IMR-90 (cell line): ENCODE data around the gene CFAP298. TPM values are rescaled to one million over a fixed set of nuclear protein-coding genes. Genes with fewer than 3 reads are reported as not detected.
"Not testable (repeated sequence)": the region's sequence is repeated elsewhere in the genome, so short reads cannot be mapped to it uniquely, and the experiment has no call there.

ENCODE experiments used
- ATAC-seq: fragments of 200-7000 bp; cut with Tn5 transposase; 2 replicates; pipeline ENCODE4 v1.9.1; 2020; ENCODE audit warnings: low read depth, mild to moderate bottlenecking, moderate library complexity
- BruUV-seq: library from RNA; stranded (reverse); fragments of 400-500 nt; replicated peaks from 2 replicates; lab custom pipeline; 2021; lab: Mats Ljungman, UMichigan
- CTCF ChIA-PET: fragments of 300-600 bp; formaldehyde crosslinking; extraction: SDS; loops from one replicate; lab custom pipeline; 2021; ENCODE audit warnings: antibody characterized with exemption; lab: Yijun Ruan, JAX
- POLR2A ChIA-PET: fragments of 300-600 bp; sonication (Branson Sonifier 250); formaldehyde crosslinking; loops from one replicate; lab custom pipeline; 2022; ENCODE audit warnings: antibody characterized with exemption; ENCODE audit not compliant: unreplicated experiment; lab: Charles Lee
- DNase-seq: peaks from one replicate; pipeline ENCODE4 v3.0.0; 2013
- H2AFZ ChIP-seq: replicated peaks from 2 replicates; pipeline ENCODE3; 2013; ENCODE audit warnings: low read length, mild to moderate bottlenecking; ENCODE audit not compliant: poor library complexity
- H2AK5ac ChIP-seq: 2 replicates; pipeline ENCODE4 v1.6.1; 2013; ENCODE audit warnings: low read depth, low read length, inconsistent platforms
- H2AK9ac ChIP-seq: replicated peaks from 2 replicates; pipeline ENCODE3; 2013; ENCODE audit warnings: mild to moderate bottlenecking, low read depth, low read length, moderate library complexity; ENCODE audit not compliant: poor library complexity
- H2BK120ac ChIP-seq: 2 replicates; pipeline ENCODE4 v1.6.1; 2013; ENCODE audit warnings: low read depth, low read length, inconsistent platforms
- H2BK15ac ChIP-seq: 3 replicates; pipeline ENCODE4 v1.6.1; 2013; ENCODE audit warnings: low read depth, low read length, inconsistent platforms
- H2BK20ac ChIP-seq: 2 replicates; pipeline ENCODE4 v1.6.1; 2013; ENCODE audit warnings: low read depth, mild to moderate bottlenecking, inconsistent platforms, low read length, moderate library complexity
- H2BK5ac ChIP-seq: 2 replicates; pipeline ENCODE4 v1.6.1; 2013; ENCODE audit warnings: mild to moderate bottlenecking, low read depth, low read length, inconsistent platforms; ENCODE audit not compliant: poor library complexity, severe bottlenecking
- H3K14ac ChIP-seq: replicated peaks from 2 replicates; pipeline ENCODE4 v1.6.1; 2013; ENCODE audit warnings: low read depth, low read length, inconsistent platforms
- H3K18ac ChIP-seq: 2 replicates; pipeline ENCODE4 v1.6.1; 2013; ENCODE audit warnings: low read depth, low read length, control low read depth
- H3K23ac ChIP-seq: 2 replicates; pipeline ENCODE4 v1.6.1; 2013; ENCODE audit warnings: low read depth, low read length, inconsistent platforms
- H3K27ac ChIP-seq: 2 replicates; pipeline ENCODE4 v1.5.1; 2013; ENCODE audit warnings: mild to moderate bottlenecking, control low read depth, low read length; ENCODE audit not compliant: insufficient read depth
- H3K27me3 ChIP-seq: 2 replicates; pipeline ENCODE4 v1.6.1; 2013; ENCODE audit warnings: low read length; ENCODE audit not compliant: control insufficient read depth, insufficient read depth
- H3K36me3 ChIP-seq: 2 replicates; pipeline ENCODE4 v1.6.1; 2013; ENCODE audit warnings: low read length, mixed read lengths; ENCODE audit not compliant: control insufficient read depth, insufficient read depth
- H3K4ac ChIP-seq: 2 replicates; pipeline ENCODE4 v1.6.1; 2013; ENCODE audit warnings: low read depth, low read length, inconsistent platforms
- H3K4me1 ChIP-seq: 2 replicates; pipeline ENCODE4 v1.6.1; 2013; ENCODE audit warnings: low read length, mixed read lengths; ENCODE audit not compliant: control insufficient read depth, insufficient read depth
- H3K4me2 ChIP-seq: 2 replicates; pipeline ENCODE4 v1.6.1; 2013; ENCODE audit warnings: low read depth, mild to moderate bottlenecking, control low read depth, low read length, moderate library complexity
- H3K4me3 ChIP-seq: 2 replicates; pipeline ENCODE4 v1.5.1; 2013; ENCODE audit warnings: low read depth, mild to moderate bottlenecking, control low read depth, low read length, moderate library complexity; ENCODE audit not compliant: insufficient read depth
- H3K56ac ChIP-seq: 2 replicates; pipeline ENCODE4 v1.6.1; 2013; ENCODE audit warnings: low read length, inconsistent platforms; ENCODE audit not compliant: insufficient read depth; ENCODE audit errors: extremely low read depth
- H3K79me1 ChIP-seq, 2 experiments: 2 replicates each; pipeline ENCODE4 v1.6.1; 2013; ENCODE audit warnings: low read length in 2 of 2, inconsistent platforms in 1 of 2, low read depth in 1 of 2
- H3K9ac ChIP-seq: 2 replicates; pipeline ENCODE4 v1.6.1; 2013; ENCODE audit warnings: low read depth, low read length, control low read depth
- H3K9me1 ChIP-seq: 2 replicates; pipeline ENCODE4 v1.6.1; 2013; ENCODE audit warnings: low read length, inconsistent platforms; ENCODE audit not compliant: insufficient read depth
- H3K9me3 ChIP-seq: 2 replicates; pipeline ENCODE4 v1.6.1; 2013; ENCODE audit warnings: low read length; ENCODE audit not compliant: control insufficient read depth, insufficient read depth
- H4K20me1 ChIP-seq: 2 replicates; pipeline ENCODE4 v1.6.1; 2013; ENCODE audit warnings: low read length, inconsistent platforms; ENCODE audit not compliant: insufficient read depth
- H4K5ac ChIP-seq: 2 replicates; pipeline ENCODE4 v1.6.1; 2013; ENCODE audit warnings: mild to moderate bottlenecking, low read depth, low read length, control low read depth
- H4K8ac ChIP-seq, 2 experiments: 2 replicates each; pipeline ENCODE4 v1.6.1; 2013; ENCODE audit warnings: low read depth in 2 of 2, low read length in 2 of 2, control low read depth in 1 of 2, inconsistent platforms in 1 of 2
- H4K91ac ChIP-seq: 2 replicates; pipeline ENCODE4 v1.6.1; 2013; ENCODE audit warnings: low read depth, low read length, inconsistent platforms; ENCODE audit not compliant: insufficient read depth
- WGBS, 2 experiments: methylation state at CpG; one replicate each; pipeline versions ENCODE4 v1.1.5 to v1.1.7; 2013; ENCODE audit warnings: missing lambda C conversion rate in 2 of 2; ENCODE audit not compliant: insufficient read length in 1 of 2; ENCODE audit errors: extremely low coverage in 2 of 2; 5-methylcytosine and 5-hydroxymethylcytosine counted together
- dilution Hi-C: fragments of 300-500 bp; cut with HindIII; formaldehyde crosslinking; loops from one replicate; pipeline ENCODE4 v1.14.3; 2018; ENCODE audit warnings: low sequenced_read_pairs; ENCODE audit not compliant: unreplicated experiment
- in situ Hi-C: fragments of 300-500 bp; cut with MboI; formaldehyde crosslinking; loops from 3 replicates; pipeline ENCODE4 v1.14.3; 2019; ENCODE audit warnings: low sequenced_read_pairs, inconsistent platforms, mixed read lengths
- intact Hi-C: fragments of 100-400 bp; cut with micrococcal nuclease; formaldehyde crosslinking; loops from 2 replicates; pipeline ENCODE4 v1.10.0; 2022
- polyA plus RNA-seq, 3 experiments: library from polyadenylated mRNA; depleted of rRNA; stranded (reverse); fragments of >200 nt; gene quantifications; 2 replicates each; pipeline ENCODE4 v1.2.3, GENCODE V29; 2012; ENCODE audit warnings: low replicate concordance in 1 of 3
- total RNA-seq: library from RNA; depleted of rRNA; stranded (reverse); fragments of >200 nt; gene quantifications from 2 replicates; pipeline ENCODE4 v1.2.3, GENCODE V29; 2012

The CFAP298 gene
- total and polyA plus RNA-seq, 2 of the 4 experiments (the other 2 are of a cell fraction): 8.1 to 25.7 TPM

- H3K79me1 ChIP-seq, H3K18ac ChIP-seq, H3K23ac ChIP-seq, H2AK5ac ChIP-seq, H2BK5ac ChIP-seq, H4K8ac ChIP-seq, H3K36me3 ChIP-seq, intact Hi-C loops, H3K4ac ChIP-seq, H3K27ac ChIP-seq, ATAC-seq, CTCF ChIA-PET, H3K4me2 ChIP-seq, H4K5ac ChIP-seq, DNase-seq, H2BK120ac ChIP-seq, POLR2A ChIA-PET, in situ Hi-C loops, H3K4me1 ChIP-seq, H4K20me1 ChIP-seq, H3K9ac ChIP-seq, H3K9me3 ChIP-seq, H2BK20ac ChIP-seq, H3K4me3 ChIP-seq, BruUV-seq, H2AK9ac ChIP-seq, H2AFZ ChIP-seq, H3K56ac ChIP-seq, H2BK15ac ChIP-seq, H3K27me3 ChIP-seq, dilution Hi-C loops, H4K91ac ChIP-seq, H3K14ac ChIP-seq, H3K9me1 ChIP-seq: not testable (repeated sequence)
- no CpG with 5 or more reads among the region's 6 CpGs for WGBS, 2 experiments
Observed at GRCh38 chr21:32618218-32618617, 6.0 kb upstream of the CFAP298 start.
